Renal cortex interstitium (tissue), 11 donors: ENCODE results near the gene LRRC3B. TPM values are rescaled to one million over a fixed set of nuclear protein-coding genes. Genes with fewer than 3 reads are reported as not detected.

Source experiments
- DNase-seq, 11 donors: peaks; one replicate each; pipeline ENCODE4 v3.0.0-alpha.2; 2013; ENCODE audit warnings: low read depth in 9 of 11, low spot score in 4 of 11; ENCODE audit errors: extremely low read depth in 1 of 11
- polyA plus RNA-seq, 3 donors: library from polyadenylated mRNA; unstranded; fragments of 120-200 nt; gene quantifications; one replicate each; pipeline ENCODE4 v1.2.1, GENCODE V29; 2013; ENCODE audit not compliant: insufficient read length in 3 of 3

The LRRC3B gene
- polyA plus RNA-seq, 3 donors, result 1.2 to 1.9 (median 1.6) TPM

GRCh38 chr3:26681632-26682031 is 59.1 kb downstream of the LRRC3B start:
- DNase-seq, result no peak

- peak in 1 of 11 donors; percentile 0 for DNase-seq
Measured at GRCh38 chr3:26682406-26682805, 59.8 kb downstream of the LRRC3B start.

- DNase-seq, result no peak
Measured at GRCh38 chr3:26683902-26684301, 61.3 kb downstream of the LRRC3B start.

GRCh38 chr3:26687466-26687865 is 64.9 kb downstream of the LRRC3B start:
- no peak for DNase-seq

- no peak for DNase-seq
Measured at GRCh38 chr3:26699553-26699952, 77.0 kb downstream of the LRRC3B start.

GRCh38 chr3:26703519-26703918 is 80.9 kb downstream of the LRRC3B start:
- DNase-seq, result no peak

- DNase-seq, result no peak
Measured at GRCh38 chr3:26704736-26705135, 82.2 kb downstream of the LRRC3B start.

GRCh38 chr3:26708501-26708900 is 85.9 kb downstream of the LRRC3B start:
- no peak for DNase-seq

GRCh38 chr3:26712211-26713026 is 89.8 kb downstream of the LRRC3B start:
- DNase-seq, result peak; percentile 25 to 70 (median 54)

GRCh38 chr3:26713091-26713490 is 90.5 kb downstream of the LRRC3B start:
- no peak for DNase-seq

- DNase-seq, result no peak
Measured at GRCh38 chr3:26714485-26714884, 91.9 kb downstream of the LRRC3B start.

GRCh38 chr3:26715431-26715830 is 92.9 kb downstream of the LRRC3B start:
- no peak for DNase-seq

- DNase-seq, result no peak
Measured at GRCh38 chr3:26718315-26718714, 95.7 kb downstream of the LRRC3B start.

- peak in 6 of 11 donors; percentile 5 to 25 (median 18) for DNase-seq
Measured at GRCh38 chr3:26719134-26719533, 96.6 kb downstream of the LRRC3B start.

- DNase-seq, result no peak
Measured at GRCh38 chr3:26721047-26721446, 98.5 kb downstream of the LRRC3B start.

- no peak for DNase-seq
Measured at GRCh38 chr3:26731843-26732242, 109.3 kb downstream of the LRRC3B start.

- DNase-seq, result no peak
Measured at GRCh38 chr3:26750263-26750662, 127.7 kb downstream of the LRRC3B start.

- DNase-seq, result no peak
Measured at GRCh38 chr3:26752466-26752865, 129.9 kb downstream of the LRRC3B start.

GRCh38 chr3:26753095-26753494 is 130.5 kb downstream of the LRRC3B start:
- DNase-seq, result no peak

GRCh38 chr3:26757978-26758377 is 135.4 kb downstream of the LRRC3B start:
- no peak for DNase-seq
